ENCODE data around the gene ENO3. TPM values are rescaled to one million over a fixed set of nuclear protein-coding genes. Genes with fewer than 3 reads are reported as not detected.

Gene ENO3
- total and polyA plus RNA-seq, 10 of the 15 experiments (the other 5 are each of a cell fraction or from before 2014, with no cell fraction given) = 6.8 to 28.4 (median 17.0) TPM

GRCh38 chr17:4944163-4944553 is 6.8 kb upstream of the ENO3 start:
- BruUV-seq (replicated peaks) = no TSS peak
- H3K4me1 ChIP-seq (ENCODE audit: control insufficient read depth, insufficient read depth, low read length) = peaks cover 36% of the 10 kb centered on the region
- intact Hi-C loops (cut with micrococcal nuclease; ENCODE audit: unreplicated experiment) (loop anchor here (5.0 kb wide), 1 partner anchor 293 kb away; no protein-coding TSS in a partner anchor), in situ Hi-C loops (cut with MboI) (no loop called here)
- SMC1A ChIA-PET (ENCODE audit: uncharacterized antibody, unreplicated experiment) = interaction anchor here (7.1 kb wide), 1 partner anchor 23 kb away, joined by 50 read pairs; the partner anchor contains the start of gene SPAG7
- H3K4me2 ChIP-seq (ENCODE audit: control insufficient read depth, insufficient read depth) = peak overlapping the region; percentile 55
- WGBS (ENCODE audit: insufficient coverage, insufficient replicate concordance, low lambda C conversion rate, missing lambda C conversion rate) = 0% methylated on average over 3 of the region's 3 CpGs
- no peaks in the 10 kb centered on the region for H3K9me3 ChIP-seq (replicated peaks; ENCODE audit: control insufficient read depth, insufficient read depth, low read length)
- peak; percentile 42 for ATAC-seq
- peak overlapping the region; percentile 100 for H3K27ac ChIP-seq (ENCODE audit: control insufficient read depth, insufficient read depth)
- H3K4me3 ChIP-seq = peak overlapping the region; percentile 96
- peaks cover 20 to 22% of the 10 kb centered on the region in 2 experiments for H3K36me3 ChIP-seq (ENCODE audit: control insufficient read depth in 2 of 2, insufficient read depth in 2 of 2, low read length in 1 of 2)
- DNase-seq (ENCODE audit: low read depth, low spot score) = no peak
- H2AFZ ChIP-seq (ENCODE audit: control insufficient read depth, low read depth, low read length) = no peak overlapping the region
- no peaks in the 10 kb centered on the region for H3K27me3 ChIP-seq (replicated peaks in 1 of 2; ENCODE audit: control insufficient read depth in 2 of 2, insufficient read depth in 2 of 2, low read length in 1 of 2)
- FAIRE-seq = no peak
- CTCF ChIA-PET = interaction anchor here (0.6 kb wide), 1 partner anchor 23 kb away, joined by 3 read pairs; the partner anchor contains the start of gene SPAG7
- RAD21 ChIA-PET (ENCODE audit: unreplicated experiment) = interaction anchor here (9.8 kb wide), 1 partner anchor 21 kb away, joined by 73 read pairs; the partner anchor contains the start of gene SPAG7
- peaks cover 87% of the 10 kb centered on the region for H3K79me2 ChIP-seq (ENCODE audit: control insufficient read depth, insufficient read depth, low read length)
- POLR2A ChIA-PET = interaction anchor here (17.5 kb wide), 1 partner anchor 21 kb away, joined by 272 read pairs; the partner anchor contains the start of gene SPAG7
- H4K20me1 ChIP-seq (ENCODE audit: control insufficient read depth, insufficient read depth) = peaks cover 5% of the 10 kb centered on the region
- H3K9ac ChIP-seq (ENCODE audit: control insufficient read depth, insufficient read depth, low read length) = peak overlapping the region; percentile 100
- peak; percentile 24; the same call in 1 of the 2 replicates for TF ChIP-seq POLR2AphosphoS2 (IDR thresholded peaks at IDR 0.05; ENCODE audit: low read depth, low read length)
- TF ChIP-seq, protein P1, sequence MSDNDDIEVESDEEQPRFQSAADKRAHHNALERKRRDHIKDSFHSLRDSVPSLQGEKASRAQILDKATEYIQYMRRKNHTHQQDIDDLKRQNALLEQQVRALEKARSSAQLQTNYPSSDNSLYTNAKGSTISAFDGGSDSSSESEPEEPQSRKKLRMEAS (IDR thresholded peaks at IDR 0.05; ENCODE audit: low read depth, low read length) = no peak
- TF ChIP-seq, protein P2, sequence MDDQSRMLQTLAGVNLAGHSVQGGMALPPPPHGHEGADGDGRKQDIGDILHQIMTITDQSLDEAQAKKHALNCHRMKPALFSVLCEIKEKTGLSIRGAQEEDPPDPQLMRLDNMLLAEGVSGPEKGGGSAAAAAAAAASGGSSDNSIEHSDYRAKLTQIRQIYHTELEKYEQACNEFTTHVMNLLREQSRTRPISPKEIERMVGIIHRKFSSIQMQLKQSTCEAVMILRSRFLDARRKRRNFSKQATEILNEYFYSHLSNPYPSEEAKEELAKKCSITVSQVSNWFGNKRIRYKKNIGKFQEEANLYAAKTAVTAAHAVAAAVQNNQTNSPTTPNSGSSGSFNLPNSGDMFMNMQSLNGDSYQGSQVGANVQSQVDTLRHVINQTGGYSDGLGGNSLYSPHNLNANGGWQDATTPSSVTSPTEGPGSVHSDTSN (IDR thresholded peaks at IDR 0.05; ENCODE audit: insufficient replicate concordance, low read depth, low read length) = no peak
- TF ChIP-seq LARP7 (IDR thresholded peaks at IDR 0.05) = no peak
- no peak for TF ChIP-seq RUNX3 (IDR thresholded peaks at IDR 0.05; ENCODE audit: low read length)
- peak; percentile 8; the same call in 1 of the 2 replicates for TF ChIP-seq CBFB (IDR thresholded peaks at IDR 0.05; ENCODE audit: low read depth)
- no peak for TF ChIP-seq NR2C2 (IDR thresholded peaks at IDR 0.05; ENCODE audit: borderline replicate concordance, control insufficient read depth, insufficient read length, low read depth)
- 0 out of 4 replicates have a peak, but pooled peaks of 1 of the 2 experiments have one; percentile 20 for TF ChIP-seq ETV6 (conservative IDR thresholded peaks at IDR 0.05 in 1 of 2, IDR thresholded peaks at IDR 0.05 in 1 of 2; ENCODE audit: borderline replicate concordance in 1 of 2, low read depth in 1 of 2)
- no peak for TF ChIP-seq ZNF207 (IDR thresholded peaks at IDR 0.05; ENCODE audit: borderline replicate concordance)
- TF ChIP-seq ASH2L (IDR thresholded peaks at IDR 0.05; ENCODE audit: borderline replicate concordance, low read depth) = no peak
- TF ChIP-seq IRF5 (IDR thresholded peaks at IDR 0.05; ENCODE audit: borderline replicate concordance) = no peak
- TF ChIP-seq, protein P3, sequence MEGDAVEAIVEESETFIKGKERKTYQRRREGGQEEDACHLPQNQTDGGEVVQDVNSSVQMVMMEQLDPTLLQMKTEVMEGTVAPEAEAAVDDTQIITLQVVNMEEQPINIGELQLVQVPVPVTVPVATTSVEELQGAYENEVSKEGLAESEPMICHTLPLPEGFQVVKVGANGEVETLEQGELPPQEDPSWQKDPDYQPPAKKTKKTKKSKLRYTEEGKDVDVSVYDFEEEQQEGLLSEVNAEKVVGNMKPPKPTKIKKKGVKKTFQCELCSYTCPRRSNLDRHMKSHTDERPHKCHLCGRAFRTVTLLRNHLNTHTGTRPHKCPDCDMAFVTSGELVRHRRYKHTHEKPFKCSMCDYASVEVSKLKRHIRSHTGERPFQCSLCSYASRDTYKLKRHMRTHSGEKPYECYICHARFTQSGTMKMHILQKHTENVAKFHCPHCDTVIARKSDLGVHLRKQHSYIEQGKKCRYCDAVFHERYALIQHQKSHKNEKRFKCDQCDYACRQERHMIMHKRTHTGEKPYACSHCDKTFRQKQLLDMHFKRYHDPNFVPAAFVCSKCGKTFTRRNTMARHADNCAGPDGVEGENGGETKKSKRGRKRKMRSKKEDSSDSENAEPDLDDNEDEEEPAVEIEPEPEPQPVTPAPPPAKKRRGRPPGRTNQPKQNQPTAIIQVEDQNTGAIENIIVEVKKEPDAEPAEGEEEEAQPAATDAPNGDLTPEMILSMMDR (IDR thresholded peaks at IDR 0.05 in 2 of 3, conservative IDR thresholded peaks at IDR 0.05 in 1 of 3; ENCODE audit: control insufficient read depth in 2 of 3, extremely low read depth in 1 of 3, insufficient read depth in 1 of 3, low read depth in 3 of 3, low read length in 3 of 3) = no peak
- no peak for TF ChIP-seq TARDBP (IDR thresholded peaks at IDR 0.05; ENCODE audit: borderline replicate concordance)
- TF ChIP-seq, protein P4, sequence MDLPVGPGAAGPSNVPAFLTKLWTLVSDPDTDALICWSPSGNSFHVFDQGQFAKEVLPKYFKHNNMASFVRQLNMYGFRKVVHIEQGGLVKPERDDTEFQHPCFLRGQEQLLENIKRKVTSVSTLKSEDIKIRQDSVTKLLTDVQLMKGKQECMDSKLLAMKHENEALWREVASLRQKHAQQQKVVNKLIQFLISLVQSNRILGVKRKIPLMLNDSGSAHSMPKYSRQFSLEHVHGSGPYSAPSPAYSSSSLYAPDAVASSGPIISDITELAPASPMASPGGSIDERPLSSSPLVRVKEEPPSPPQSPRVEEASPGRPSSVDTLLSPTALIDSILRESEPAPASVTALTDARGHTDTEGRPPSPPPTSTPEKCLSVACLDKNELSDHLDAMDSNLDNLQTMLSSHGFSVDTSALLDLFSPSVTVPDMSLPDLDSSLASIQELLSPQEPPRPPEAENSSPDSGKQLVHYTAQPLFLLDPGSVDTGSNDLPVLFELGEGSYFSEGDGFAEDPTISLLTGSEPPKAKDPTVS (IDR thresholded peaks at IDR 0.05; ENCODE audit: low read depth, low read length) = no peak
- TF ChIP-seq CBX3 (IDR thresholded peaks at IDR 0.05; ENCODE audit: borderline replicate concordance, low read depth) = no peak
- TF ChIP-seq STAT1 (conservative IDR thresholded peaks at IDR 0.05) = no peak
- TF ChIP-seq RCOR1 (conservative IDR thresholded peaks at IDR 0.05; ENCODE audit: low read depth, low read length) = no peak
- TF ChIP-seq IRF4 (IDR thresholded peaks at IDR 0.05; ENCODE audit: low read depth, low read length) = no peak
- TF ChIP-seq CREM (IDR thresholded peaks at IDR 0.05; ENCODE audit: low read depth) = no peak
